ENCODE data around the gene ADGRB3.
"Not testable (repeated sequence)": the region's sequence is repeated elsewhere in the genome, so short reads cannot be mapped to it uniquely, and the experiment has no call there.

Gene ADGRB3

DNA sequence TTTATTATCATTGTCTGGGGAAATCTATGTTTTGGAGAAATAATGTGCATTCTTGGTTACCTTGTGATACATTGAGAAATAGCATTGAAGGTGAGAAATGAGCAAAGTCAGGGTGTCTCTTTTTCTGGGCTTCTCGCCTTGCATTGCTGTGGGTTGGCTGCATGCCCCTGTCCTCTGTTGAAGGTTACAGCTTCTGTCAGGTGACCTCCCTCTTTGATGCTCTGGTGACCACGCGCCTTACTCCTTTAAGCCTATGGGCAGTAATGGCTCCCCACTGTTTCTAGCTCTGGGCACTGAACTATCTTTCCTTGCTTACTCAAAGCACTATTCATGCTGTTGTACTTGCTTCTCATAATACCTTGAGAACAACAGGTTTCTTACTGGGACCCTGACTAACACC is 14.6 kb downstream of the ADGRB3 start:
- DNase-seq (ENCODE audit: low read depth in 2 of 2, low spot score in 1 of 2): no peak

DNA sequence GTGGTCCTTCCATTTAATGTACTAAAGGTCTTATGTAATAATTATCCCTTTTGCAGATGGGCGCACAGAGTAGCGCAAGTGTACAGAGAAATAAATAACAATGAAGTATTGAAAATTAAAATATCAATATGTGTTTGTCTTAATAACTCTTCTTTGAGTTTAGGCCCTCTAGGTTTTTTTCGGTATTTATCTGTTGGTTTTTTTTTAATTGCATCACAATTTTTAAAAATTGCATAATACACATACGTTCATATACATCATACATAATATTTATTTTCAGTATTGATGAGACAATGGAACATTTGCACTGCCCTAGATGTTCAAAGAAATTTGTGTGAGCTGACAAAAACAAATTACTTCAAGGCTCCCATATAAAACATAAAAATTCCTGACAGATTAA is 15.1 kb downstream of the ADGRB3 start:
- DNase-seq (ENCODE audit: low read depth in 2 of 2, low spot score in 1 of 2): no peak

DNA sequence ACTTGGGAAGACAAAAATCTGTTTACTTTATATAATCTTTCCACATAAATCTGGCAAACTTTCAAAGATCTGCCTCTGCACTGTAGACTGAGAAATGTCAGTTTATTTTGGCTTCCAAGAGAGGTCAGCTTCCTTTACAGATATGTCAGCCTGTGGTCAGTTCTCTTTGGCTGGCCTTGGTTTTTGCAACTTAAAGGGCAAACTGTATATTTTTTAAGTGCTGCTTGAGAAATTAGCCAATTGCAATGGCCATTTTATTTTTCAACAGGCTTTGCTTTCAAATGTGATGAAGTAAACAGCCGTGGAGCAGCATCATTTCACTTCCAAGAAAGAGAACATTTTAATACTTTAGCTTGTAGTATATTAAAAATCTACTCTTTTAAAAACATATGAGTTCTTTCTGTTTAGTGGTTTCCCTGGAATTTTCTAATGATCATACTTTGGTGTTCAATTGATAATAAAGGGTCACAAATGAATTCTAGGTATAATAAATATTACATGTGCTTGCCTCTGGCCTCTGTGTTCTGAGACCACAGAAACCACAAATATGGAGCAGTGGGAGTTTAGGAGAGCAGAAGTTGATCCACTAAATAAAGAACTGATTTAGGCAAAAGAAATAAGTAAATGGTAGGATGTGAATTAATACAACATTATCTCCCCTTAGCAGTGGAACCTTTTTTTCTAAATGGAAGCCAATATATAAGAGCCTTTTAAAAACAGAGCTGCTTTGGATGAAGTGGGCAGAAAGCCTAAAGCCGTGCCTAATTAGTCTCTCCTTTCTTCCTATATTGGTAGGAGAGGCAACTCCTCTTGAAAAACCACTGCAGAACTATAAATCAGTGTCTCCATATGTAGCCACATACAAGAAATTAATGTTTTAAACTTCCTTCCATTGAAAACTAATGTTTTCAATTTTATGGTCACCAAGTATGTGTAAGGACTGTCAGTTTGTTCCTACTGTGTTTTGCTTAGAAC is 16.2 kb downstream of the ADGRB3 start:
- no peak for DNase-seq (ENCODE audit: low read depth in 2 of 2, low spot score in 1 of 2)

DNA sequence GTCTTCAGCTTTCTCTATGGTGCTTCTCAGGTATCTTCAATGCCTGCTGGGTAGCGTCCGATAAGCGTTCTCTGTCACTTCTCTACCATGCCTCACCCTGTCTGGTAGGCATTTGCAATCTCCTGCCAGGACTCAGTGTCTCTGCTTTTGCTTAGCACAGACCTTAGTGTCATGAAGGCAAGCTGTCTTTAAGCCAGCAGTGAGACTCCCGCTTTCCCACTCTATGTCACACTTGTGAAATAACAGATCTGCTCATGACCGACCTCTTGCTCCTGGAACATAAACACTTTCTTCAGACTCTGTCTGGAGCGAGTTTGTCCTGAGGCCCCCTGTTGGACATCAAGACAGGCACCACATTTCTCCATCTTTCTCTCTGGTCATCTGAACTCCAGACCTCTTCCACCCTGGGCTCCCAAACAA is 17.0 kb downstream of the ADGRB3 start:
- no peak for DNase-seq (ENCODE audit: low read depth in 2 of 2, low spot score in 1 of 2)

DNA sequence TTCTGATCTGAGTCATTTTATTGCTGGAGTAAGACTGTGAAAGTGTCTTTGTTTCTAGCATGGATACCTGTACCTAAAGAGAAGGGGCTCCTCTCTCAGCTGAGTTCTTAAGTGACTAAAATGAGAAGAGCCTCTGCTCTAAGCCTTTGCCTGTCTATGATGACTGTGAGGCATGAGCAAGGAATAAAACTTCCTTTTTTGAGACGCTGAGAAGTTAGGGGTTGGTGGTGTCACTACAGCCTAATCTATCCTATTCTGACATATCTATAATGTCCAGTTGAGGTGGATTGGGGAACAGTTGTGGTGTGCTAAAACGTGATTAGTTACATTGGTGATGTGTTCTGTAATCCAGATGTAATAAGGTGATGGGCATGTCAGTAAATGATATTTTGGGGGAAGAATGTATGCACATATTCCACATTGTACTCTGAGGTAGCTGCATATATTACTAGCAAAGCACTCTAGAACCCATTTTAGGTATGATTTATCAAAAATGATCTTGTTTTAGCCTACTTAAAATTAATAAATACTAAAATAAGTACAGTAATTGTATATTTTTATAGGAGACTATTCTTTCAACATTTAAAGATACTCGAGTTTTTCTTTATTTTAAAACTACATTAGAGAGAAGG is 18.1 kb downstream of the ADGRB3 start:
- DNase-seq (ENCODE audit: low read depth in 2 of 2, low spot score in 1 of 2): no peak

DNA sequence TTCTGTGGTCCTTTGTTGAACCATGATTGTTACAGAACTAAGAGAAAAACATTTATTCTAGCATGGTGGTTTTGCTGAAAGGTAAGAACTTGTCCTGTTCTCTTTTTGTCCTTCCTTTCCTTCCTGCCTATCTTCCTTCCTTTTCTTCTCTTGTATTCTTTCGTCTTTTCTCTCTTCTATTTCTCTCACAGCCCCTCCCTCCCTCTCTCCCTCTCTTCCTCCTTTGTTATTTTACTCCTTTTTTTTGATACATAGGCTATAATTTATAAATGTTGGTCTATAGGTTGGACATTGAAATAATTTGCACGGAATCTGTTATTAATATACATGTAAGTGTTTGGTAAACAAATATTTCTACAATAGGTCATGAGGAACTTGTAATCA is 18.6 kb downstream of the ADGRB3 start:
- no peak for DNase-seq (ENCODE audit: low read depth in 2 of 2, low spot score in 1 of 2)

DNA sequence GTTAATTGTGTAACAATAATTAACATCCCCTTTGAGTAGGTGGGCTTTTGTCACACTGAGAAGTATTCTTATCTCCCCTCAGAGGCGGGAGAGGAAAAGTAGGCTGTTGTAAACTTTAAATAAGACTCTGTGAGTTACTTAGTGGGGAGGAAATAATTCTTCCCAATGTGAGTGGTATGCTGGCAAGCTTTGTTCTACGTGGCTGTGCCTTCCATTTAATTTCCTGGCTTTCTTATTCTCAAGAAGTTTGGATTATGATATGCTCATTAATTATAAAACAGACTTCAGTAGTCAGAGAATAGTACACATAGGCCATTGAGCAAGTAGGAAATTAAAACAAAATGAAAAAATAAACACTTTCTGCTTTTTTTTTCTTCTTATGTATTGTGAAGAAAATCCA is 19.1 kb downstream of the ADGRB3 start:
- DNase-seq (ENCODE audit: low read depth in 2 of 2, low spot score in 1 of 2): no peak

DNA sequence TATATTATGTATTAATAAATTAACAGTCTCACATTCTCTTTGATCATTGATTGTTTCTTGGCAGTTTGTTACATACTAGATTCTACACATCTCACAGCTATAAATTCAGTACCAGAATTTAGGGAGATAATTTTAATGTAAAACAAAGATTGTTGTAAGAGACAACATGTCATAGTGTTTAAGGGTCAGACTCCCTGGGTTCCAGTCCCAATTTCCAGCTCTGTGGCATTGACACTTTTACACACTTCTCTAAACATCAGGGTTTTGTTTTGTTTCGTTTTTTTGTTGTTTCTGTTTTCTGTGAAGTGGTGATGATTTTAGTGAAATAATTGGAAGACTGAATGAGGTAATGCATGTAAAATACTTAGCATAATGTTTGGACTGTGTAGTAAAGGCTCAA is 19.9 kb downstream of the ADGRB3 start:
- DNase-seq (ENCODE audit: low read depth in 2 of 2, low spot score in 1 of 2): no peak

DNA sequence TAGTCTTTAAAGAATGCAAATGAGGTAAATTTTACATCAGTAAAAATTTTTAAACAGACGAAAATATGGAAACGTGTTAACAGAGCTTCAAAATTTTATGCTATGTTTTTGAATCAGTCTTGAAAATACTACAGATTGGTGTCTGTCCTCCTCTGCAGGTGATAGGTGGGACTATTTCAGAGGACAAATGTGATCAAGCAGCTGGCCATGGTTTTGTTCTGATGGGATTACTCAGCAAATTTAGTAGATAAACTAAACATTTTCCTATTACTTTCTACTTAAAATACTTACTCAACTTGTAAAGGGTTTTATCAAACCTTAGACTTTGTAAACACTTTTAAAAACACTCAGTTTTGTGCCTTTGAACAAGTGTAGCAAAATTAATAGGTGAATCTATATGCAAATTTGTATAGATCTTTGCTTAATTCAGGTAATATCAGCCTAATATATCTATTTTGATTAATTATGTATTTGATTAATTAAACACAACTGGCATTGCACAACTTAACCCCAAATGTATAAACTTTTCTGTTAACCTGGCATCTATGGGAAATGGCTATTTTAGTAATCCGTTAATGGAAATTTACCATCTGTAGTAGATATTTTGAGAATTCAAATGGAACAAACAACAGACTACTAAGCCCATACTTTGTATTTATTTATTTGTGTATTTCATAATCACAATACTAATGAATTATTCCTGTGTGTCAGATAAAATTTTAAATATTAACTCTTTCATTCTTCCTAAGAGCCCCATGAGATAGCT is 22.5 kb downstream of the ADGRB3 start:
- no peak for DNase-seq (ENCODE audit: low read depth in 2 of 2, low spot score in 1 of 2)

DNA sequence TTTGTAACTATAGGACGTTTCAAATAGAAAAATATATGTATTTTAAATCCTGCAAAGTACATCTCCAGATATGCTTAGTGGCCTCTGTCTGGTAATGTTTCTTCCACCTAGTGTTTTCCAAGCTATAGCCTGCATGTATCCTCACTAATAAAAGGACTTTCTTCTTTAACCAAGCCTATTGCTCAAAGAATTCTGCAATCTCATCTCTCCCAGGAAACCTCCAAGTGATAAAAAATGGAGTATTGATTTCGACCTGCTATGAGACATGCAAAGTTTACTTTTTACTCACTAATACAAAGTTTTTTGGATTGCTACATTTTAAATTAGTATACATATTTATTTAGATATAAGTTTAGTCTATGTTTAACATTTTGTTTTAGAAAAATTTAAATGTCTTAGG is 23.3 kb downstream of the ADGRB3 start:
- no peak for DNase-seq (ENCODE audit: low read depth in 2 of 2, low spot score in 1 of 2)

DNA sequence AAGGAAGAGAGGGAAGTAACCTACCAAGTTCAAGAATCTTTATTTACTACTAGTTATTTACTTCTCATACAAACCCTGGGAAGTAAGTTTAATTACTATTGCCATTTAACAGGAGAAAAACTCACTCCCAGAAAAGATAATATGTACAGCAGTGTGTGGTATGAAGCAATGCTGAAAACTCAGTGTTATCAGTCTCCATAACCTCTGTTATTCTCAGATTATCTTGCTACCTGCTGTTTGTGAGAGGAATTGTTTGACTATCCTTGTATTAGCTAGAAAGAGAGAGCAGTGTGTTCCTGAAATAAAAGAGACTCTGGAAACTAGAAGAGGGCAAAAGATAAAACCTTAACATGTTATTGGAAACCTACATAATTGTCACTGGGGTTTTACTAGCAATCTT is 38.2 kb downstream of the ADGRB3 start:
- DNase-seq (ENCODE audit: low read depth in 2 of 2, low spot score in 1 of 2): no peak

DNA sequence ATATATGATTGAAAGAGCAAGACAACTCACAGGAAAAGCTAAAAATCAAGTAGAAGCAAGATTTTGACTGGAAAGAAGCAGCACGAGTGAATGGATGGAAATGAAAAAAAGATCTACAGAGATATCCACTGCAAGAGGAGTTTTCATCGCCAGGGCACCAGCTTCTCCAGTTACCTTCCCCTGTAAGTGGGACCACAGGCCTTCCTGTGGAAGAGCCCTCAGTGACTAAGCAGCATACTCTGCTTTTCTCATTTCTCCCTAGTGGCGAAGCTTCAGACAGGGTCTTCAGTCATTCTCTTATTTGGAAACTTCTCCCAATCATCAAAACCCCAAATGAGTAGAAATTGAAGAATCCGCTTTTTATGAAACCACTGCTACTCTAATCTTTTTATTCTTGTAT is 40.5 kb downstream of the ADGRB3 start:
- DNase-seq (ENCODE audit: low read depth in 2 of 2, low spot score in 1 of 2): no peak

DNA sequence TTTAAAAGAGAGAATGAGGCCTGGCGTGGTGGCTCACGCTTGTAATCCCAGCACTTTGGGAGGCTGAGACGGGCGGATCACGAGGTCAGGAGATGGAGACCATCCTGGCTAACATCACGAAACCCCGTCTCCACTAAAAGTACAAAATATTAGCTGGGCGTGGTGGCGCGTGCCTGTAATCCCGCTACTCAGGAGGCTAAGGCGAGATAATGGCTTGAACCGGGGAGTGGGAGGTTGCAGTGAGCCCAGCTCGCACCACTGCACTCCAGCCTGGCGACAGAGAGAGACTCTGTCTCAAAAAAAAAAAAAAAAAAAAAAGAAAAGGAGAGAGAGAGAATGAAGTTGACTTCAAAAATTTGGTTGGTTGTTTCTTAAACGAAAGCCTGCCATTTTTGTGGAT is 41.0 kb downstream of the ADGRB3 start:
- DNase-seq (ENCODE audit: low read depth in 2 of 2, low spot score in 1 of 2): not testable (repeated sequence)

DNA sequence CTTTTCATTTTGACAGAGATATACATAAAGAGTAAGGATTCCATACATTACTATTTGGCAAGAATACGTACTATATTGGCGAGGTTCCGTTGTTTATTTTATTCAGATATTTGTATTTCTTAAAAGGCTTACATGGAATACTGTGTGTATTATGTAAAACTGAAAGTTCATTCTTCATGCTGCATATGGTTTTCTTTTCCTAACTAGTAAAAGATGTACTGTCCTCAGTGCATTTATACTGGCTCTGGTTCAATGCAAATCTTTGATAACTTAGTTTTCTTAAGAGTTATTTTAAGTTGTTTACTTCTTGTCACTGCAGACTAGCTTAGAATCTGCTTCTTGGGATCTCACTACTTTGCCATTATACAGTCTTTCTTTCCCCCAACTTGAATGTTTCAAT is 42.0 kb downstream of the ADGRB3 start:
- DNase-seq (ENCODE audit: low read depth in 2 of 2, low spot score in 1 of 2): no peak

DNA sequence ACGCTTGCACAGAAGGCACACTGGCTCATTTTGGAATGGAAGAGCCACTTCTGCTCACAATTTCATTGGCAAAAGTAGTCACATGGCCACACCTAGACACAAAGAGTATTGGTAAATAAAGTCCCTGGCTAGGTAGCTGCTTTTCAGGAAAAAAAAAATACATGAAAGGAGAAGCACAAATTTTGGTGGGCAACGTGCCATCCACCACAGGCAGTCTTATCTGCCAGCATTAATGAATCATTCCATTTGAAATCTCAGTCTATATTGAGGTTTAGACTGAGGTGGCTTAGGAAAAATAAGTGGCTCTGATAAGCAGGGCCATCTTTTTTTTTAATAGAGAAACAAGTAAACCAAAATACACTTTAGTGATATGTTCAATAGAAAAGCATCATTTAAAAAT is 44.3 kb downstream of the ADGRB3 start:
- DNase-seq (ENCODE audit: low read depth in 2 of 2, low spot score in 1 of 2): no peak

DNA sequence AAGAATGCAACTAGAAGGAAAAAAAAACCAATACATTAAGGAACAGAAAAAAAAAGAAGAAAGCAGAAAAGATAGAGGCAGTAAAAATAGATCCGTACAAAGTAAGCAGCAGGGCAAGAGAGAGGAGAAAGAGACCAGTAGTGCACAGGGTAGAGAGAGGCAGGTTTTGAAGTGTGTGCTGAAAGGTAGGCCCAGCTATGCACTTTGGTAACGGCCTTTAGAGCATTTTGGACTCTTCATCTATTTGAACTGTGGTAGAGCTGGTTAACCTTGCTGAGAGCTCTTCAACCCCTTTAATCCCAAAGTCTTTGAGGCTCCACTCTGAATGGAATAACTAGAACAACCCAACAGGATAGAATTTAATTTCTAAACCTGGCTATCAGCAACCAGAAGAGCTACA is 45.2 kb downstream of the ADGRB3 start:
- DNase-seq (ENCODE audit: low read depth in 2 of 2, low spot score in 1 of 2): no peak

DNA sequence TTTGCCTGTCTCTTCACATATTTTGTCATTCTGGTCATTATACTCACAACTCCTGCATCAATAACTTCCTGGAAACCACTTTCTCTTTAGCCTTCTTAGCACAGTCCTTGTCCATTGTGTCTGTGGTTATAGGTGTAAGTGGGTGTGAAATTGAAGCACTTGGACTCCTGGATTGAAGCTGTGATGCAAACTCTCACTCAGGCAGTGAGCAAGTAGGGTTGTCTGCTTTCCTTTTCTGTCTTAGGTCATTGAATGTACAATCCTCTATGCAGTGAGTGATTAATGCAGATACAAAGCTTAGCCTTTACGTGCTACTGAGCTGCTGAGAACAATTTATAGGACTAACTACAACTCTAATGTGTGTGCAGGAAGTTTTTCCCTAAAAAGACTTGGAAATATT is 54.8 kb downstream of the ADGRB3 start:
- DNase-seq (ENCODE audit: low read depth in 2 of 2, low spot score in 1 of 2): no peak

DNA sequence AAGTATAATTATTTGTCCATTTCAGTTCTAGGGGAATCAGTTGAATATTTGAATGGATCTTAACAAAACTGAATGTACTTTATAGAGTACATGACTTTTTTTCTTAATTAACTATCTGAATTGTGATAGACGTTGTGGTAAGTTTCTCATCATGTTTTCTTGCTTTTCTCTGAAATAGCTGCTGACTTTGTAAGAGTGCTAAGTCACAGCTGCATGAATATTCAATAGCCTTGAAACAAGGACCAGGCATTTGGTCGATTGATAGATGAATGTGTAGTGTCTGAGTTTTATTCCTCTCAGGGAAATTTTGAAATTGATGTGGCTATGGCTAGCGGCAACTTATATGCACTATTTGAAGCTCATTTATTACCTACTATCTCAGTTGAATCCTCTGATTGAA is 56.0 kb downstream of the ADGRB3 start:
- no peak for DNase-seq (ENCODE audit: low read depth in 2 of 2, low spot score in 1 of 2)

DNA sequence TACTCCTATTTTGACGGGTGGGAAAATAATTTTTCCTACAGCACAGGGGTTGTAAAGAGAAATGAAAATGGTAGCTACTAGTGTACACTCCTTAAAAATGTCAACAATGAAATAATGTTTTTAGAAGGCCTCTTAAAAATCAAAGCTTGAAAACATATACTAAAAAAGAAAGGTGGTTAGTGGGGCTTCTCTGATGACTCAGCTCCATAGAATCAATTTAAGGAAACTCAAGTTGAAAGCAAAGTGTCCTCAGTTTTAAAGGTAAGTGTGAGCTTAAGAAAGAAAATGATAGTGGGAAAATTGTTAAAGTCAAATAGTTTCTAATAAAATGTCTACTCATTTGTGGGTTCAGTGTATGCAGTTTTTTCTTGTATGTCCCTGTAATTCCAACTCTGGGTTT is 58.2 kb downstream of the ADGRB3 start:
- no peak for DNase-seq (ENCODE audit: low read depth in 2 of 2, low spot score in 1 of 2)

DNA sequence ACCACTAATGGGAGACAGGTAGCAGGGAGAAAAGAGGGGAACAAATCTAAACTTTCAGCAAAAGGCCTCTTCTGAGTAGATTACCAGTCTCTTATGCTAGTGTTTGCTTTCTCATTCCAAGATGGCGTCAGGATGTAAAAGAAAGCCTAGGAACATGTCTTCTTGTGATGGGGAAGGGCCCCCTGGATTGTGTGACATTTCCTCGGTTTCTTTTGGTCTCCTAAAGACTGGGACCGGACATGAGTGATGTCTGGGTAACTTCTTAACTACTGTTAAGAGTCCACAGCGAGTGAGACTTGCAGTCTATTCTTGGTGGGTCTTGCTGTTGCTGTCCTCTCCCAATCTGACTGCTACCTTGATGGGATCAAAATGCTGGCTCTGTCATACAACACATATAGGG is 60.3 kb downstream of the ADGRB3 start:
- no peak for DNase-seq (ENCODE audit: low read depth in 2 of 2, low spot score in 1 of 2)

DNA sequence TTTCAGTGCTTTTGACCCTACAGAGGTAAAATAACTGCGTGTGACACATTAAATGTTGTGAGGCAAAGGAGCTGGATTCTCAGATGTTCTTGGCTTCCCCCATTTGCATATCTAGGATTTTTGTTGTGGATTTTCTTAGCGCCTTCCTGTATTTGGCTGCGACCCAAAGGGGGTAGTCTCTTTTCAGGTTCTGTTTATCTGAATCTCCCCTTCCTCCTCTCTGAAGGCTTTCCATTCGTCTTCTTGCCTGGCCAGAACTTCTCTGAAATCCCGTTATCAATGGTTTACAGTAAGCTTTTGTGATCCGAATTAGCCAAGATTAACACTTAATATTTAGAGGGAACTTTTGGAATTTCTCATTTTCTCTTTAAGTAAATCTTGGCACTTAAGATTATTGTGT is 60.8 kb downstream of the ADGRB3 start:
- DNase-seq (ENCODE audit: low read depth in 2 of 2, low spot score in 1 of 2): no peak

DNA sequence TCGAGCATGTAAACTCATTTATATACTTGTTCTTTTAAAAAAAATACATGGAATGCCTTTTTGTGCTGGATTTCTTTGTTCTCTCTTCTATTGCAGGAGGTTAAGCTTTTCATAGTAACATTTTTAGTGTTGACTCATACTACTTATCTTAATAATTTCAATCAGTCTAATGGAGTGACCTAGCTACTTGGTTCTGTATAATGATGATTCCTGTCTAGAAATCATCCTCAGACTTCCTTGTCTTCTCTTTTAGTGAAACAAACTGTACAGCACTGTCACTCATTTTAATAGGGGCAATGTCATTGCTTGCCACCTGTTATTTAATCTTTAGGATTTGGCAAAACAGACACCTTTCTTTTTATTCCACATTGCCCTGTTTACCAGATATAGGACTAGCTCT is 62.3 kb downstream of the ADGRB3 start:
- DNase-seq (ENCODE audit: low read depth in 2 of 2, low spot score in 1 of 2): no peak

All from stimulated activated CD8-positive, alpha-beta memory T cell treated with anti-CD3 and anti-CD28 coated beads, Interleukin-4, amount 100 ng/mL, for 4 hours (primary cell).